ENCODE measurements around the gene FANCC.

The FANCC gene

DNA sequence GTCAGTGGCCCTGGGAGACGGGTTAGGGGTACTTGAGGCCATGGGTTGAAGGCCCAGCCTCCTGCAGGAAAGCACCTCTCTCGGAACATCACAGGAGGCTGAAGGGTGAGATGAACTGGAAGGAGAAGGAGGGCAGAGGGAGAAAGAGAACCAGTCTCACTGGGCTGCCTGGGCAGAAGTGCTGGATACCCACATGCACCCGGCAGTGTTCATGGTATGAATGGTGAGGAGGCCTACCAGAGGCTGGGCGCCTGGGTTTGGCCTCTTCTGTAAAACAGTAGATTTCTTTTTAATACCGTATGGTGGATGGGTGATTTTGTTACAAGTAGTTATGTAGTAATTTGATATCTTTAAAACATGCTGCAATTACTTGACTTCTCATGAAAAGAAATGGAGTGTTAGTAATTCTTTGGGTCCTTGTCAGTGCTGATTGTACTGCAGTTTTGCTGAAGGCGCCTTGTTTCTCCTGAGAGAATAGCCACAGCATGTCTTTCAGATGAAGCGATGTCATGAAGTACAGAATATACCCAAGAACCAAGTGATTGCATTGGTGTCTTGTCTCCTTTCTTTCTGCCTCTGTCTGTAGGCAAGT lies 258.6 kb downstream of the FANCC start:
- no peak overlapping the region for H3K4me3 ChIP-seq (ENCODE audit: low read depth, low read length)
- in situ Hi-C loops (cut with HindIII; ENCODE audit: low sequenced_read_pairs): no loop called here
- TF ChIP-seq, protein P1, sequence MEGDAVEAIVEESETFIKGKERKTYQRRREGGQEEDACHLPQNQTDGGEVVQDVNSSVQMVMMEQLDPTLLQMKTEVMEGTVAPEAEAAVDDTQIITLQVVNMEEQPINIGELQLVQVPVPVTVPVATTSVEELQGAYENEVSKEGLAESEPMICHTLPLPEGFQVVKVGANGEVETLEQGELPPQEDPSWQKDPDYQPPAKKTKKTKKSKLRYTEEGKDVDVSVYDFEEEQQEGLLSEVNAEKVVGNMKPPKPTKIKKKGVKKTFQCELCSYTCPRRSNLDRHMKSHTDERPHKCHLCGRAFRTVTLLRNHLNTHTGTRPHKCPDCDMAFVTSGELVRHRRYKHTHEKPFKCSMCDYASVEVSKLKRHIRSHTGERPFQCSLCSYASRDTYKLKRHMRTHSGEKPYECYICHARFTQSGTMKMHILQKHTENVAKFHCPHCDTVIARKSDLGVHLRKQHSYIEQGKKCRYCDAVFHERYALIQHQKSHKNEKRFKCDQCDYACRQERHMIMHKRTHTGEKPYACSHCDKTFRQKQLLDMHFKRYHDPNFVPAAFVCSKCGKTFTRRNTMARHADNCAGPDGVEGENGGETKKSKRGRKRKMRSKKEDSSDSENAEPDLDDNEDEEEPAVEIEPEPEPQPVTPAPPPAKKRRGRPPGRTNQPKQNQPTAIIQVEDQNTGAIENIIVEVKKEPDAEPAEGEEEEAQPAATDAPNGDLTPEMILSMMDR (IDR thresholded peaks at IDR 0.05; ENCODE audit: low read depth, low read length): no peak
- DNase-seq (ENCODE audit: low read depth, low spot score): peak; percentile 23

DNA sequence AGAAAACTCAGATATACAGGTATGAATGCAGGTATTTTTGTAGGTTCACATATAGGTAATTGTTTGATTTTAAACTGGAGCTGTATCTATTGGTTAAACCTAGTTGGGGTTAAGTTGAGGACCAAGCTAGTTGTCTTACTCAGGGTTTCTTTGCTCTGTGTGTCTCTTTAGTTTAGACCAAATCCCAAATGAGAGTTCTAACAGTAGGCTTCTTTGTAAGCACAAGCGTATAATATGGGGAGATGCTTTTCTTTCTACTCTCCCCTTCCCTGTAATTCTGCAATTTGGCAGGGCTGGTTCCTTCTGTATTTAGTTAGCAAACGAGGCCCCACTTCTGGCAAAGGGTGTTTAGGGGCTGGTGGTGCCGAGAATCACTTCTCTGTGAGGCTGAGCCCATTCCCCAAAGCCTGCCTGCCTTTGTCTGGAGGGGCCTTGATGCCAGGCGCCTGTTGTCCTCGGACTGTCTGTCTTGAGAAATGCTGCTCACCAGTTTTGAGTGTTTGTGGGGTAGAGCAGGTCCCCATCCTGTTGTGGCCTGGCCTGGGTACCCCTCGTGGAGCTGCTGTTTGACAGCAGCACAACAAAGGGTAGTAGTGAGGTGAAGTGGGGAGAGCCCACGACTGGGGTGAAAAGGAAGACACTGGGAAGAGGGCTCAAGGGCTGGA lies 259.3 kb downstream of the FANCC start:
- TF ChIP-seq, protein P1 (IDR thresholded peaks at IDR 0.05; ENCODE audit: low read depth, low read length): no peak
- no peak for DNase-seq (ENCODE audit: low read depth, low spot score)
- no peak overlapping the region for H3K4me3 ChIP-seq (ENCODE audit: low read depth, low read length)
- in situ Hi-C loops (cut with HindIII; ENCODE audit: low sequenced_read_pairs): no loop called here

DNA sequence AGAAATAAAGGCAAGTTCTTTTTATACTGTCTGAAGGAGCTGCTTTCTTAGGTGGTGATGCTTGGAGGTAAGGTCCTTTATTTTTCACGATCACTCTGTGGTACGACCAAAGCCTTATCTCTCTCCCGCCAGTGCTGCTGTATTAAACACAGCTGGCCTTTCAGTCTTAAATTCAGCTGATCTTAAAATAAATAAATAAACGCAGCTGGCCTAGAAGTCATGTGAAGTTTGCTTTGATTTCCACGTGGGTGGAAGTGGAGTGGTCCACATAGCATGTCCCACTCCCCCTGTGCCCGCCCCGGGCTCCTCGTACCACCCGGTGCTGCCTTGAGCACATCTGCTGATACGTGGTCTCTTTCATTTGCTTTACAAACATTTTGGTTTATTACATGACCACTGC lies 260.4 kb downstream of the FANCC start:
- in situ Hi-C loops (cut with HindIII; ENCODE audit: low sequenced_read_pairs): no loop called here
- peak; percentile 42 for DNase-seq (ENCODE audit: low read depth, low spot score)
- no peak overlapping the region for H3K4me3 ChIP-seq (ENCODE audit: low read depth, low read length)
- TF ChIP-seq, protein P1 (IDR thresholded peaks at IDR 0.05; ENCODE audit: low read depth, low read length): no peak

DNA sequence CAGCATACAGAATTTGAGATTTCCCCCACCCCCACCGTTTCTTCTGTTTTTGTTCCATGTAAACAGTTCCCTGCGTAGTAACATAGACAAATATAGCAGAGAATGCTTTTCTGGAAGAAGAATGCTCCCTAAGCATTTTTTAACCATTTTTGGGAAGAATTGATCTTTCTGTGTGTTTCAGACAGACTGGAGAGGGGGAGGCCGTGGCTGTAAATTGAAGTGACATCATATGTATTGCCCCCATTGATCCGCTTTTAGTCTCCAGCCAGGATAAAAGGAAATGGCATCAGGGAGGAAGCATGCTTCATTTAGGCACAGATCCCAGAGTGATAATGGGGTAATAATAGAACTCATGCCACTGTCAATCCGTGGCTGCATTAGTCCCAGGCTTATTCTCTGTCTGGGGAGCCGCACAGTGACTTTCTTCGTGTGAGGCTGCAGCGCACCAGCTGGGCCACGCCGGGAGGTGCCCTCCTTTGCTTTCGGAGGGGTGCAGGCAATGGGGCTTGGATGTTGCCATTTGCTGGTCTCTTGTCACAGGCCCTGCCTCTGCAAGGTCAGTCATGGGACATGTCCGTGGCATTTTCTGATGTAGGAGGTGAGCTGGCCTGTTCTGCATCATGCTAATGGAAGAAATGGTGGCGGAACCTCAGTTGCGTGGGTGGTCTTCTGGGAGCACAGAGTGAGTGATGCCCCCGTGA lies 261.5 kb downstream of the FANCC start:
- in situ Hi-C loops (cut with HindIII; ENCODE audit: low sequenced_read_pairs): no loop called here

DNA sequence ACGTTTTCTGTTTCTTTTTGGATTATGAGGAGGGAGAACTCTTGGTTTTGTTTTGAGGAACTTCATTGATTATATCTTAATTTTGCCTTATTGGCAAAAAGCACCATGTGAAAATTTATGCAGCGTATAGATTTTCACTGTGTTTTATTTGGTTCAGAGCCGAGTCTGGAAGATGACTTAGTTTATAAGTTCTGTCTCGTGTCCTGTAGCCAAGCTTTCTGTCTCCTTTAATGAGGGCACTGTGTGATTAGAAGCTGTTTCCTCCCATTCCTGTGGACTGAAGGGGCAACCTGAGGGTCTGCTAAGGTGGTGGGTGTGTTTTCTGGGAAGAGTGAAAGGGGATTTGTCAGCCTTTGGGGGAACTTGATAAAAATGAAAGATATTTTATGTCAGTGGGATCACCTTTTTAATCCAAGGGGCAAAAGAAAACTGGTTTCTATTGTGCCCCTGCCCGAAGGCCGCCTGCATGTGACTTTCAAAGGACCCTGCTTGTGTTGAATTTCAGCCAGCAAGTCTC lies 262.1 kb downstream of the FANCC start:
- in situ Hi-C loops (cut with HindIII; ENCODE audit: low sequenced_read_pairs): no loop called here
- TF ChIP-seq, protein P1 (IDR thresholded peaks at IDR 0.05; ENCODE audit: low read depth, low read length): no peak
- DNase-seq (ENCODE audit: low read depth, low spot score): no peak
- no peak overlapping the region for H3K4me3 ChIP-seq (ENCODE audit: low read depth, low read length)

More for the DNA sequence above, 261.5 kb downstream of the FANCC start:
- peak; percentile 65 for DNase-seq (ENCODE audit: low read depth, low spot score)
- H3K4me3 ChIP-seq (ENCODE audit: low read depth, low read length): no peak overlapping the region
- TF ChIP-seq, protein P1 (IDR thresholded peaks at IDR 0.05; ENCODE audit: low read depth, low read length): no peak

DNA sequence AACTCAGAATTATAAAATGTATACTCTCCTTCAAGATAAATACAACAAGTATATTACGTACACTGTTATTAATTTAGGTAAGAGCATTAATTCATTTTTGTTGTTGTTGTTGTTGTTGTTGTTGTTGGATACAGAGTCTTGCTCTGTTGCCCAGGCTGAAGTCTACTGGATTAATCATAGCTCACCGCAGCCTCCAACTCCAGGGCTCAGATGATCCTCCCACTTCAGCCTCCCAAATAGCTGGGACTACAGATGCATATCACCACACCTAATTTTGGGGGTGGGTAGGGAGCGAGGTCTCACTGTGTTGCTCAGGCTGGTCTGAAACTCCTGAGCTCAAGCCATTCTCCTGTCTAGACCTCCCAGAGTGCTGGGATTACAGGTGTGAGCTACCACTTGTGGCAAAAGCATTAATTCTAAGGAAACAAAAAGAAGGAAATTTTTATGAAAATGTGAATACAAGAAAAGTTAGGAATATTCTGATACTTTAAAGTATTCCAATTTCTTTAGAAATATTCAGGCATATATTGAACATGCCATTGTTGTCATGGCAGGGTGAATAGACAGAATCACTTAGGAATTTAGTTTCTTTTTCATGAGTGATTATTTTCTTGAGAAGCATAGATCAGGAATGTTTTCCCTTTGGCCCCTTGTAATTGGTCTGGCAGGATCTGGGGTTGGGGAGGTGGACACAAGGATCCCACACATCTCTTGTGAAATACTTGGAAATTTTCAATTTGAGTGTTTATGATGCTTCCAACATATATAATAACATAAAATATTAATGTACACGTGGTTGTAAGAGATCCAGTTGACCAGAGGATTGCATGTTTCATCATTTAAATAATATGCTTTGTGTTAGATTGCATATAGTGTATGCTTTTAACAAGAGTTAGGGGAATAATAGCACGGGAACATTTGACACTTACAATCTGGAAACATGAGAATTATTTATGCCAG lies 263.6 kb downstream of the FANCC start:
- H3K4me3 ChIP-seq (ENCODE audit: low read depth, low read length): no peak overlapping the region
- in situ Hi-C loops (cut with HindIII; ENCODE audit: low sequenced_read_pairs): no loop called here
- TF ChIP-seq, protein P1 (IDR thresholded peaks at IDR 0.05; ENCODE audit: low read depth, low read length): no peak
- DNase-seq (ENCODE audit: low read depth, low spot score): no peak

Measured in astrocyte of the spinal cord (primary cell).